Neuronal stem cell (in vitro differentiated cells): ENCODE results near the gene FOXP3.

Source experiments
- DNase-seq: peaks from one replicate; pipeline ENCODE4 v3.0.0-alpha.2; 2013; ENCODE audit warnings: low spot score
- H2AFZ ChIP-seq: one replicate; pipeline ENCODE4 v1.6.1; 2013; ENCODE audit warnings: mild to moderate bottlenecking, low read length, inconsistent platforms
- H2AK5ac ChIP-seq: 2 replicates; pipeline ENCODE4 v1.6.1; 2013; ENCODE audit warnings: low read depth, mild to moderate bottlenecking, inconsistent platforms, low read length, moderate library complexity, mixed read lengths
- H2BK120ac ChIP-seq: 2 replicates; pipeline ENCODE4 v1.6.1; 2013; ENCODE audit warnings: low read depth, mild to moderate bottlenecking, inconsistent platforms, low read length, moderate library complexity, mixed read lengths
- H2BK12ac ChIP-seq: one replicate; pipeline ENCODE4 v1.6.1; 2013; ENCODE audit warnings: low read length, inconsistent platforms
- H2BK15ac ChIP-seq: 2 replicates; pipeline ENCODE4 v1.6.1; 2013; ENCODE audit warnings: mild to moderate bottlenecking, low read length, inconsistent platforms, mixed read lengths
- H2BK5ac ChIP-seq: one replicate; pipeline ENCODE4 v1.6.1; 2013; ENCODE audit warnings: inconsistent platforms, mild to moderate bottlenecking, low read length, moderate library complexity
- H3K14ac ChIP-seq: one replicate; pipeline ENCODE4 v1.6.1; 2013; ENCODE audit warnings: low read length, inconsistent platforms
- H3K18ac ChIP-seq: 2 replicates; pipeline ENCODE4 v1.6.1; 2013; ENCODE audit warnings: low read length, inconsistent platforms
- H3K23ac ChIP-seq: 2 replicates; pipeline ENCODE4 v1.6.1; 2013; ENCODE audit warnings: low read depth, mild to moderate bottlenecking, mixed read lengths, low read length, inconsistent platforms; ENCODE audit not compliant: poor library complexity
- H3K27ac ChIP-seq: replicated peaks from 3 replicates; pipeline ENCODE4 v1.5.1; 2013; ENCODE audit warnings: low read length, inconsistent platforms
- H3K27me3 ChIP-seq, 3 experiments: 2 replicates each; pipeline ENCODE4 v1.6.1; 2013; ENCODE audit warnings: low read length in 3 of 3, mild to moderate bottlenecking in 2 of 3, inconsistent platforms in 1 of 3, low read depth in 1 of 3, mixed read lengths in 1 of 3, moderate library complexity in 1 of 3; ENCODE audit not compliant: control insufficient read depth in 3 of 3, insufficient read depth in 3 of 3
- H3K36me3 ChIP-seq, 2 donors: replicated peaks in 1 of 2; 2 replicates each; pipeline ENCODE4 v1.6.1; 2013; ENCODE audit warnings: low read length in 2 of 2; ENCODE audit not compliant: control insufficient read depth in 2 of 2, insufficient read depth in 2 of 2
- H3K4ac ChIP-seq: 2 replicates; pipeline ENCODE4 v1.6.1; 2013; ENCODE audit warnings: inconsistent platforms, mild to moderate bottlenecking, low read length, moderate library complexity
- H3K4me1 ChIP-seq, 2 donors: 1 replicate in 1 of 2; 2 replicates in 1 of 2; pipeline ENCODE4 v1.6.1; 2013; ENCODE audit warnings: low read length in 2 of 2, low read depth in 1 of 2; ENCODE audit not compliant: control insufficient read depth in 2 of 2, insufficient read depth in 1 of 2
- H3K4me2 ChIP-seq: one replicate; pipeline ENCODE4 v1.6.1; 2013; ENCODE audit warnings: mild to moderate bottlenecking, low read length, inconsistent platforms; ENCODE audit not compliant: insufficient read depth, poor library complexity, severe bottlenecking
- H3K4me3 ChIP-seq, 2 donors: 2 replicates each; pipeline ENCODE4 v1.5.1; 2013; ENCODE audit warnings: low read length in 2 of 2, mild to moderate bottlenecking in 2 of 2, inconsistent platforms in 1 of 2, moderate library complexity in 1 of 2
- H3K79me1 ChIP-seq: one replicate; pipeline ENCODE4 v1.6.1; 2013; ENCODE audit warnings: low read depth, mild to moderate bottlenecking, inconsistent platforms, low read length, moderate library complexity
- H3K9ac ChIP-seq: one replicate; pipeline ENCODE4 v1.6.1; 2013; ENCODE audit warnings: mild to moderate bottlenecking, low read depth, low read length, inconsistent platforms; ENCODE audit not compliant: poor library complexity
- H3K9me3 ChIP-seq, 2 donors: replicated peaks in 1 of 2; 2 replicates each; pipeline versions ENCODE3 to v1.6.1; 2013; ENCODE audit warnings: low read length in 2 of 2, mild to moderate bottlenecking in 2 of 2, inconsistent platforms in 1 of 2, low read depth in 1 of 2, mixed read lengths in 1 of 2, moderate library complexity in 1 of 2; ENCODE audit not compliant: control insufficient read depth in 2 of 2, insufficient read depth in 1 of 2
- H4K8ac ChIP-seq: one replicate; pipeline ENCODE4 v1.6.1; 2013; ENCODE audit warnings: low read depth, mild to moderate bottlenecking, inconsistent platforms, low read length, moderate library complexity
- H4K91ac ChIP-seq: one replicate; pipeline ENCODE4 v1.6.1; 2013; ENCODE audit warnings: low read length, low read depth, mild to moderate bottlenecking, inconsistent platforms; ENCODE audit not compliant: poor library complexity
- WGBS, 2 donors: extraction: QIAGEN DNeasy Blood & Tissue Kit; methylation state at CpG; one replicate each; pipeline ENCODE4 v1.1.7; 2013; ENCODE audit warnings: missing lambda C conversion rate in 2 of 2, mixed read lengths in 1 of 2; ENCODE audit not compliant: insufficient read length in 2 of 2, insufficient replicate concordance in 1 of 2; ENCODE audit errors: extremely low coverage in 2 of 2; 5-methylcytosine and 5-hydroxymethylcytosine counted together

The FOXP3 gene

DNA sequence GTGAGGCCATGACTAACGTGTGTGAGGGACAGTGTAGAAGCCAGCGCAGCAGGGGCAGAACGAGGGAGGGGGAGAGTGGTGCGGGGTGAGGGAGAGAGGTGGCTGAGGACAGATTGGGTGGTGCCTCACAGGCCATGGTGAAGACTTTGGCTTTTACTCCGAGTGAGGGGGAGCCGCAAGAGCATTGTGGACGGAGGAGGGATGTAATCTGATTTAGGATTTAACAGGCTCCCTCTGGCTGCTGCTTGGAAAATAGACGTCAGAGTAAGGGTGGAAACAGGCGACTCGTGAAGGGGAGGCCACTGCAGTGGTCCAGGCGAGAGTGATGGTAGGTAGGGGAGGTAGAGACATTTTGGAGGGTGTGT lies 18.1 kb upstream of the FOXP3 start:
- H2BK120ac ChIP-seq: no peak overlapping the region
- no CpG with 5 or more reads among the region's 11 CpGs for WGBS, 2 donors

DNA sequence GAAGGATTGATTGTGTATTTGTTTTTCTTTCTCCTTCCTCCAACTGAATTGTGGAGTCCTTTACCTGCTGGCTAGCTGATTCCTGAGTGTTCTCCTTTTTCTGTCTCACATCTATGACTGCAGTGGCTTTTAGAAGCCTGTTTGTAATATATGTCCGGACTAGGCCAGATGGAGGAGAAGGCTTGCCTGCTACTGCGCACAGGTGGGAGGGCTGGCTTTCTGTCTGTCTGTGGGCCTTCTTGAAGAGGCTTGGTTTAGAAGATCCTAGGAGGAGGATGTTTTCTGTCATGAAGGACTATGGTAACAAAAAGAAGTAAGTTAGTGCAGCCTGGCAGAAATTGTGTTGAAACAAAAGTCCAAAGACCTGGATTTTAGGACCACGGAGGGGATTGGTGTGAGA lies 13.6 kb upstream of the FOXP3 start:
- Histone ChIP-seq H3K9me3 (no peaks in the 10 kb centered on the region), H3K27ac (no peak overlapping the region), H3K4me1 (no peaks in the 10 kb centered on the region), H3K9ac (no peak overlapping the region), H3K4me3 (no peak overlapping the region), H2AFZ (no peak overlapping the region), H3K4ac (no peak overlapping the region), H3K27me3 (no peaks in the 10 kb centered on the region), H3K23ac (no peak overlapping the region), H2BK120ac (no peak overlapping the region), H3K4me2 (no peak overlapping the region), H2BK12ac (no peak overlapping the region), H2BK15ac (no peak overlapping the region), H3K79me1 (peaks cover 8% of the 10 kb centered on the region), H4K8ac (no peak overlapping the region), H2BK5ac (no peak overlapping the region), H4K91ac (no peak overlapping the region), H3K14ac (no peak overlapping the region), H3K36me3 (peaks cover under 1 to 3% of the 10 kb centered on the region in 2 donors), H2AK5ac (no peak overlapping the region), H3K18ac (no peak overlapping the region)
- no peak for DNase-seq
- WGBS, 2 donors: no CpG with 5 or more reads among the region's 3 CpGs

More for the DNA sequence above, 18.1 kb upstream of the FOXP3 start:
- H2BK5ac ChIP-seq: no peak overlapping the region
- no peaks in the 10 kb centered on the region for H3K9me3 ChIP-seq
- H3K4me2 ChIP-seq: no peak overlapping the region
- DNase-seq: no peak
- no peak overlapping the region for H3K18ac ChIP-seq
- no peak overlapping the region for H3K4me3 ChIP-seq
- H3K9ac ChIP-seq: no peak overlapping the region
- H2BK12ac ChIP-seq: no peak overlapping the region
- H3K14ac ChIP-seq: no peak overlapping the region
- no peaks in the 10 kb centered on the region for H3K36me3 ChIP-seq
- no peak overlapping the region for H3K27ac ChIP-seq
- H3K23ac ChIP-seq: no peak overlapping the region
- no peaks in the 10 kb centered on the region for H3K4me1 ChIP-seq
- H2AFZ ChIP-seq: no peak overlapping the region
- peaks cover 1% of the 10 kb centered on the region for H3K79me1 ChIP-seq
- no peak overlapping the region for H2AK5ac ChIP-seq
- peak overlapping the region; percentile 17 for H4K8ac ChIP-seq
- H2BK15ac ChIP-seq: no peak overlapping the region
- H3K4ac ChIP-seq: no peak overlapping the region
- H4K91ac ChIP-seq: no peak overlapping the region
- no peaks in the 10 kb centered on the region for H3K27me3 ChIP-seq

DNA sequence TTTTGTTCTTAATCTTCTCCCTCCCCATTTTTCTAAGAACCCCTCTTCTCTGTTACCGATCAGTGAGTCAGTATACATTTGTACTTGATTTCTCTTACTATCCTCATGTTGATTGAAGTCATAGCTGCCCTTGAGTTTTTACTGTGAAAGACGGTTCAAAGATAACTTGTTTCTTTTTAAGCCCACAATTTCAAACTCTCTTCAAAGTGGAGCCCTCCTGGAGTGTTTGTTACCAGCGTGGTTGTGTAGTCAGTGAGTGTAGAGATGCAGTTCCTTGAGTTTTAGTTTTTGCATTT lies 13.0 kb upstream of the FOXP3 start:
- peaks cover 8% of the 10 kb centered on the region for H3K79me1 ChIP-seq
- H2BK5ac ChIP-seq: no peak overlapping the region
- no peak overlapping the region for H3K4me2 ChIP-seq
- no peak overlapping the region for H2BK15ac ChIP-seq
- no peak overlapping the region for H3K14ac ChIP-seq
- no peak overlapping the region for H3K27ac ChIP-seq
- no peak overlapping the region for H2AK5ac ChIP-seq
- no peak overlapping the region for H2BK12ac ChIP-seq
- no peak overlapping the region for H3K23ac ChIP-seq
- no peak overlapping the region for H4K91ac ChIP-seq
- H2AFZ ChIP-seq: no peak overlapping the region
- H3K18ac ChIP-seq: no peak overlapping the region
- DNase-seq: no peak
- no peak overlapping the region for H4K8ac ChIP-seq
- no peaks in the 10 kb centered on the region for H3K9me3 ChIP-seq
- H3K4me3 ChIP-seq: no peak overlapping the region
- no peak overlapping the region for H2BK120ac ChIP-seq
- no peak overlapping the region for H3K9ac ChIP-seq
- peaks cover 5 to 6% of the 10 kb centered on the region in 2 donors for H3K36me3 ChIP-seq
- peaks cover 0 to 2% of the 10 kb centered on the region in 2 donors for H3K4me1 ChIP-seq
- H3K27me3 ChIP-seq: no peaks in the 10 kb centered on the region
- no CpG with 5 or more reads among the region's 3 CpGs for WGBS, 2 donors
- H3K4ac ChIP-seq: no peak overlapping the region

DNA sequence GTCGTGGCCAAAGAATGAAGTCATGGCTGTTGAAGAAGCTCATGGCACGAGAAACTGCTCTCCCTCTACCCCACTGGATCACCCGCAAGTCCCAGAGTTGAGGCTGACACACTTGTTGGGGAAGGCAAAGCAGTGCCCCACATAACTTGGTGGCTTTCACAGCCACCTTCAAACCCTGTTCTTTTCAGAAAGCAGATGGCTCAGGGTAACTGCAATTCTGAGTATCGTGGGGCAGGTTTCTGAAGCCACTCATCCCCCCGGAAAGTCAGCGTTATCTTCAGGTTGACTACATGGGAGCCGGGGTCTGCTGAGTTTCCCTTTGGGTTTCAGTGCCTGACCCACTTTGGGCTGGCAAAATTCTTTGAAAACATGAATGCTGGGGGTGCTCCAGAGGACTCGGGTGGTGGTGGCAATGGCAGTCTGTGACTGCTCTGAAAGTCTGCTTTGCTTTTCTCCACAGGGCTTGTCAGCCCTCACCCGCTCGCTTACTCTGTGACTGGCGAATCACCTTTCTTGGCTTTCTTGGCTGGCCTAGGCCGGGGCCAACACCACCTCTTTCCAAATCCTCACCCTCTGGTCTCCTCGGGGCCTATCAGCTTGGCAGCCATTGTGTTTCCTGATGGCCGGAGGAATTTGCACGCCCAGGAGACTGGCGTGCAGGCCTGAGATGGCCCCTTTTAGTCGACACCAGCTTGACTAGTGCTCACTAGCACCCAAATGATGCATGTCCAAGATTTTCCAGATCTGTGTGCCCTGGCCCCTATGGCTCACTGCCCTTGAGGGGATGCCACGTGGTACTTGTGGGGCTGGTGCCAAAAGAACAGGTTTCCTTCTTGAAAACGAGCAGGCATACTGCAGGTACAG lies 12.4 kb upstream of the FOXP3 start:
- no peak overlapping the region for H3K14ac ChIP-seq
- no peak overlapping the region for H3K4me2 ChIP-seq
- H2BK12ac ChIP-seq: no peak overlapping the region
- H3K27me3 ChIP-seq: no peaks in the 10 kb centered on the region
- no peak overlapping the region for H2BK15ac ChIP-seq
- no peak for DNase-seq
- no peak overlapping the region for H3K27ac ChIP-seq
- no peak overlapping the region for H2BK5ac ChIP-seq
- H3K36me3 ChIP-seq: peaks cover 7 to 8% of the 10 kb centered on the region in 2 donors
- H3K4me1 ChIP-seq: peaks cover 0 to 4% of the 10 kb centered on the region in 2 donors
- H2AK5ac ChIP-seq: no peak overlapping the region
- no peak overlapping the region for H4K8ac ChIP-seq
- H2AFZ ChIP-seq: no peak overlapping the region
- H3K9me3 ChIP-seq: no peaks in the 10 kb centered on the region
- no peak overlapping the region for H4K91ac ChIP-seq
- H3K9ac ChIP-seq: no peak overlapping the region
- H3K18ac ChIP-seq: no peak overlapping the region
- no peak overlapping the region for H3K23ac ChIP-seq
- H3K4me3 ChIP-seq: no peak overlapping the region
- H3K4ac ChIP-seq: no peak overlapping the region
- no peak overlapping the region for H2BK120ac ChIP-seq
- peaks cover 10% of the 10 kb centered on the region for H3K79me1 ChIP-seq
- no CpG with 5 or more reads among the region's 19 CpGs for WGBS, 2 donors
